Prostate gland (tissue), 2 donors: ENCODE results near the gene MAP4K4. TPM values are rescaled to one million over a fixed set of nuclear protein-coding genes. Genes with fewer than 3 reads are reported as not detected.

Source experiments
- DNase-seq: peaks from one replicate; pipeline ENCODE4 v3.0.0-alpha.2; 2019; ENCODE audit warnings: low spot score
- H3K27ac ChIP-seq, 2 donors: fragments of 200-600 bp; sonication (generic); 2 replicates each; pipeline ENCODE4 v1.5.1; 2017 to 2019
- H3K27me3 ChIP-seq: fragments of 200-600 bp; sonication (generic); replicated peaks from 2 replicates; pipeline ENCODE4 v1.5.1; 2019; ENCODE audit not compliant: insufficient read depth
- H3K36me3 ChIP-seq, 2 donors: fragments of 200-600 bp; sonication (generic); 1 replicate in 1 of 2; 2 replicates in 1 of 2; pipeline versions ENCODE4 v1.5.1 to v1.8.1; 2017 to 2019
- H3K4me1 ChIP-seq: fragments of 200-600 bp; sonication (generic); replicated peaks from 2 replicates; pipeline ENCODE4 v1.5.1; 2019
- H3K4me3 ChIP-seq, 2 donors: fragments of 200-600 bp; sonication (generic); 2 replicates each; pipeline ENCODE4 v1.5.1; 2017 to 2019
- H3K9me3 ChIP-seq: fragments of 200-600 bp; sonication (generic); 2 replicates; pipeline ENCODE4 v1.5.1; 2017
- POLR2A ChIP-seq: fragments of 450-650 bp; IDR thresholded peaks from one replicate; pipeline ENCODE4 v1.6.1; 2016; ENCODE audit warnings: antibody characterized with exemption, mild to moderate bottlenecking
- POLR2AphosphoS5 ChIP-seq: sonication (generic); formaldehyde crosslinking; IDR thresholded peaks from one replicate; pipeline ENCODE4 v1.6.1; 2017; ENCODE audit warnings: antibody characterized with exemption
- WGBS: methylation state at CpG from one replicate; pipeline ENCODE4 v1.1.5; 2018; 5-methylcytosine and 5-hydroxymethylcytosine counted together
- intact Hi-C: fragments of 100-400 bp; cut with DNase I; formaldehyde crosslinking; loops from one replicate; pipeline ENCODE4 v1.14.2; 2022
- total RNA-seq, 2 donors: library from RNA; depleted of rRNA; stranded (reverse); fragments of >200 nt; gene quantifications; one replicate each; pipeline ENCODE4 v1.1.0, GENCODE V29; 2016
- TF ChIP-seq, protein P1 (sequence below), 4 experiments: fragments of 200-600 bp in 2 of 4; fragments of 450-650 bp in 2 of 4; sonication (generic) in 2 of 4; IDR thresholded peaks; 1 replicate in 3 of 4; 2 replicates in 1 of 4; pipeline ENCODE4 v1.5.1; 2016 to 2019; ENCODE audit warnings: antibody characterized with exemption in 4 of 4, mild to moderate bottlenecking in 2 of 4, moderate library complexity in 2 of 4

The MAP4K4 gene
- total RNA-seq, 2 donors from 2014 or later, result 23.6 to 107 TPM

DNA sequence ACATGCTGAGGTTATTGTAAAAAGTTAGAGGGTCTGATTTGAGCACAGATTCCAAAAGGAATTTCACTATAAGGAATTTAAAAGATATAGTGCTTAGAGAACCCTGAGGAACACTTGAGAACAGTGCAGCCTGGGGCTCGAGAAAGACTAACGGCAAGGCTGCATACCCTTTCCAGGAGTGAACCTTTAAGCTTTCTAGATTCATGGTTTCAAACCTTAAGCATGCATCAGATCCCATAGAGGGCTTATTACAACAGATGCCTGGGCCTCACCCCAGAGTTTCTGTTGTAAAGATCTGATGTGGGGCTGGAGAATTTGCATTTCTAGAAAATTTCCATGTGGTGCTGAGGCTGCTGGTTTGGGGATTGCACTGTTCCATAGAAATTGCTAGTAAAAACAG is 203.7 kb downstream of the MAP4K4 start:
- TF ChIP-seq POLR2AphosphoS5 (no peak), POLR2A (no peak)
- TF ChIP-seq, protein P1, sequence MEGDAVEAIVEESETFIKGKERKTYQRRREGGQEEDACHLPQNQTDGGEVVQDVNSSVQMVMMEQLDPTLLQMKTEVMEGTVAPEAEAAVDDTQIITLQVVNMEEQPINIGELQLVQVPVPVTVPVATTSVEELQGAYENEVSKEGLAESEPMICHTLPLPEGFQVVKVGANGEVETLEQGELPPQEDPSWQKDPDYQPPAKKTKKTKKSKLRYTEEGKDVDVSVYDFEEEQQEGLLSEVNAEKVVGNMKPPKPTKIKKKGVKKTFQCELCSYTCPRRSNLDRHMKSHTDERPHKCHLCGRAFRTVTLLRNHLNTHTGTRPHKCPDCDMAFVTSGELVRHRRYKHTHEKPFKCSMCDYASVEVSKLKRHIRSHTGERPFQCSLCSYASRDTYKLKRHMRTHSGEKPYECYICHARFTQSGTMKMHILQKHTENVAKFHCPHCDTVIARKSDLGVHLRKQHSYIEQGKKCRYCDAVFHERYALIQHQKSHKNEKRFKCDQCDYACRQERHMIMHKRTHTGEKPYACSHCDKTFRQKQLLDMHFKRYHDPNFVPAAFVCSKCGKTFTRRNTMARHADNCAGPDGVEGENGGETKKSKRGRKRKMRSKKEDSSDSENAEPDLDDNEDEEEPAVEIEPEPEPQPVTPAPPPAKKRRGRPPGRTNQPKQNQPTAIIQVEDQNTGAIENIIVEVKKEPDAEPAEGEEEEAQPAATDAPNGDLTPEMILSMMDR (IDR thresholded peaks at IDR 0.05), result no peak
- intact Hi-C loops, result no loop called here
- Histone ChIP-seq H3K4me3 (no peak overlapping the region), H3K4me1 (no peaks in the 10 kb centered on the region), H3K27me3 (no peaks in the 10 kb centered on the region), H3K9me3 (no peaks in the 10 kb centered on the region), H3K27ac (no peak overlapping the region), H3K36me3 (no peaks in the 10 kb centered on the region)
- 95% methylated on average over 2 of the region's 2 CpGs for WGBS
- no peak for DNase-seq

DNA sequence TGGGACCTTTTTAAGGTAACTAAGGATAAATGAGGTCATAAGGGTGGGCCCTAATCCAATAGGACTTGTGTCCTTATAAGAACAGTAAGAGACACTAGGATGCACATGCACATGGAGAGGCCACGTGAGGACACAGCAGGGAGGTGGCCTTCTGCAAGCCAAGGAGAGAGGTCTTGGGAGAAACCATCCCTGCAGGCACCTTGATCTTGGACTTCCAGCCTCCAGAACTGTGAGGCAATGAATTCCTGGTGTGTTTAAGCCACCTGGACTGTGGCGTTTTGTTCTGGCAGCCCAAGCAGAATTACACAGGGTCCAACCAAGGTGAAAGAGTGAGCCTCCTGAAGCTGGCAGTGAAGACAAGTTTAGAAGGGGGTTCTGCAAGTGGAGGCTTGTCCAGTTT is 204.7 kb downstream of the MAP4K4 start:
- Histone ChIP-seq H3K36me3 (no peaks in the 10 kb centered on the region), H3K4me1 (no peaks in the 10 kb centered on the region), H3K27ac (no peak overlapping the region), H3K4me3 (no peak overlapping the region), H3K27me3 (no peaks in the 10 kb centered on the region), H3K9me3 (no peaks in the 10 kb centered on the region)
- intact Hi-C loops, result no loop called here
- WGBS, result 93% methylated on average over 2 of the region's 2 CpGs
- no peak for DNase-seq
- TF ChIP-seq POLR2AphosphoS5 (no peak), POLR2A (no peak)
- TF ChIP-seq, protein P1 (IDR thresholded peaks at IDR 0.05), result no peak

DNA sequence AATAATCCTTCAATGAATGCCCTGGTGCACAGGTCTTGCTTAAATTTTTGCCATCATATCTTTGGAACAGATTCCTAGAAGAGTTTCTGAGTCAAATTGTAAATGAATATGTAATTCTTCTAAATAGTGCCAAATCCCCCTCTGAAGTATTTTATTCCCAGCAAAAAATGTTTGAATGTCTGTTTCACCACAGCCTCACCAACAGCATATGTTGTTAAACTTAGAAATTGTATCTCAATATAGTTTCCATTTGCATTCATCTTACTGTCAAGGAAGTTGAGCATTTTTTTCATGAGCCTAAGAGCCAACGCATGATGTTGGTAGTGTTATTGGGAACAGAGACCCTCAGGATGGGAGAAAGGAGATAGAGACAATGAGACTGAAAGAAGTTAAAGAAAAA is 207.4 kb downstream of the MAP4K4 start:
- Histone ChIP-seq H3K27ac (no peak overlapping the region), H3K4me1 (no peaks in the 10 kb centered on the region), H3K9me3 (no peaks in the 10 kb centered on the region), H3K4me3 (no peak overlapping the region), H3K36me3 (no peaks in the 10 kb centered on the region), H3K27me3 (no peaks in the 10 kb centered on the region)
- no peak for TF ChIP-seq POLR2AphosphoS5
- TF ChIP-seq, protein P1 (IDR thresholded peaks at IDR 0.05), result no peak
- no peak for TF ChIP-seq POLR2A
- intact Hi-C loops, result no loop called here
- no peak for DNase-seq
- WGBS, result 93% methylated on average over 1 of the region's 1 CpG

DNA sequence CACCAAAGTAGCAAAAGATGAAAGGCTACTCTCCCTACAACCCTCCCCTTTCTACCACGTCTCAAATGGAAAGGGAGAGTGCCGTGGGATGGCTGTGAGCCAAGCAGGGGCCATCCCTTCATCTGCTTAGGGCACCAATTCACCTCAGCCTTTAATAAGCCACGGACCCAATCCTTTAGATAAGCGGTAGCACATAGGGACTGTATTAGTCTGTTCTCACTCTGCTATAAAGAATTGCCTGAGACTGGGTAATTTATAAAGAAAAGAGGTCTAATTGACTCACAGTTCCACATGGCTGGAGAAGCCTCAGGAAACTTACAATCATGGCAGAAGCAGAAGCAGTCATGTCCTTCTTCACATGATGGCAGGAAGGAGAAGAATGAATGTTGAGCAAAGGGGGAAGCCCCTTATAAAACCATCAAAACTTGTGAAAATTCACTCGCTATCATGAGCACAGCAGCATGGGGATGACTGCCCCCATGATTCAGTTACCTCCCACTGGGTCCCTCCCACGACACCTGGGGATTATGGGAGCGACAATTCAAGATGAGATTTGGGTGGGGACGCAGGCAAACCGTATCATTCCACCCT is 208.3 kb downstream of the MAP4K4 start:
- no peaks in the 10 kb centered on the region for H3K27me3 ChIP-seq
- intact Hi-C loops, result no loop called here
- DNase-seq, result no peak
- TF ChIP-seq POLR2A (no peak), POLR2AphosphoS5 (no peak)
- TF ChIP-seq, protein P1 (IDR thresholded peaks at IDR 0.05), result no peak
- H3K27ac ChIP-seq, result no peak overlapping the region
- H3K4me1 ChIP-seq, result no peaks in the 10 kb centered on the region
- no peak overlapping the region for H3K4me3 ChIP-seq
- no peaks in the 10 kb centered on the region for H3K36me3 ChIP-seq
- WGBS, result 68% methylated on average over 9 of the region's 9 CpGs
- H3K9me3 ChIP-seq, result no peaks in the 10 kb centered on the region

DNA sequence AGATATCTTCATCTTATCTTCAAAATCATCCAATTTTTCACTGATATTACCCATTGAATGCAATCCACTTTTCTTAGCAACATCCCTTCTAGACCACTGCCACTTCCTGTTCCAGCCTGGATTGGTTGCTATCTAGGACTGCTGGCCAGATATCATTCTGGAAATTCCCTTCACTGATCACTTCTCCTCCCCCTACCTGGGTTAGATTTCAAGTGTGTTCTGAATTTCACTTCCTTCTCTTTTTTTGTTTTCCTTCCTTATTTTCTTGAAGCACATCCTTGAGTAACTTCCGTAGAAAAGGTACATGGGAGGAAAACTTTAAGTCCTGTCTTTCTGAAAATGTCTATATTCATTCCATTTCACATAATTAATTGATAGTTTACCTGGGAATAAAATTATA is 212.3 kb downstream of the MAP4K4 start:
- Histone ChIP-seq H3K27me3 (no peaks in the 10 kb centered on the region), H3K9me3 (no peaks in the 10 kb centered on the region), H3K27ac (no peak overlapping the region), H3K4me3 (no peak overlapping the region), H3K36me3 (no peaks in the 10 kb centered on the region), H3K4me1 (no peaks in the 10 kb centered on the region)
- TF ChIP-seq, protein P1 (IDR thresholded peaks at IDR 0.05), result no peak
- TF ChIP-seq POLR2A (no peak), POLR2AphosphoS5 (no peak)
- intact Hi-C loops, result no loop called here
- 91% methylated on average over 1 of the region's 1 CpG for WGBS
- DNase-seq, result no peak
